ENCODE results near the gene L3MBTL4.

Gene L3MBTL4

GRCh38 chr18:5961828-5962150 lies 452.9 kb downstream of the L3MBTL4 start:
- 100% methylated on average over 2 of the region's 3 CpGs for WGBS (ENCODE audit: insufficient coverage)
- Histone ChIP-seq H3K36me3 (ENCODE audit: control insufficient read depth in 4 of 4, insufficient read depth in 4 of 4, low read length in 3 of 4) (peaks cover 0 to 2% (median 0%) of the 10 kb centered on the region in 4 experiments), H3K4me3 (ENCODE audit: control insufficient read depth in 1 of 7, extremely low read depth in 1 of 7, insufficient read depth in 4 of 7, low read depth in 2 of 7, low read length in 6 of 7) (no peak overlapping the region), H3K9me3 (ENCODE audit: control extremely low read depth in 1 of 5, control insufficient read depth in 4 of 5, insufficient read depth in 2 of 5, low read depth in 1 of 5, low read length in 4 of 5) (no peaks in the 10 kb centered on the region), H3K27ac (ENCODE audit: insufficient read depth in 1 of 2, low read depth in 1 of 2, low read length in 2 of 2, poor library complexity in 1 of 2, severe bottlenecking in 2 of 2) (no peak overlapping the region), H3K4me1 (ENCODE audit: control extremely low read depth in 1 of 4, control insufficient read depth in 4 of 4, insufficient read depth in 4 of 4, low read length in 3 of 4) (no peaks in the 10 kb centered on the region), H3K27me3 (replicated peaks in 2 of 5; ENCODE audit: control insufficient read depth in 4 of 5, insufficient read depth in 5 of 5, low read length in 4 of 5) (no peaks in the 10 kb centered on the region)
- ChIA-PET CTCF (interaction anchor here (1.5 kb wide), 1 partner anchor 11 kb away, joined by 3 read pairs; no protein-coding TSS in a partner anchor), POLR2A (no interaction called here)
- no peak for DNase-seq

GRCh38 chr18:5961097-5961827 lies 453.4 kb downstream of the L3MBTL4 start:
- H3K9me3 ChIP-seq (ENCODE audit: control extremely low read depth in 1 of 5, control insufficient read depth in 4 of 5, insufficient read depth in 2 of 5, low read depth in 1 of 5, low read length in 4 of 5): no peaks in the 10 kb centered on the region
- H3K36me3 ChIP-seq (ENCODE audit: control insufficient read depth in 4 of 4, insufficient read depth in 4 of 4, low read length in 3 of 4): peaks cover 0 to 2% (median 0%) of the 10 kb centered on the region in 4 experiments
- no peaks in the 10 kb centered on the region for H3K4me1 ChIP-seq (ENCODE audit: control extremely low read depth in 1 of 4, control insufficient read depth in 4 of 4, insufficient read depth in 4 of 4, low read length in 3 of 4)
- H3K27ac ChIP-seq (ENCODE audit: insufficient read depth in 1 of 2, low read depth in 1 of 2, low read length in 2 of 2, poor library complexity in 1 of 2, severe bottlenecking in 2 of 2): no peak overlapping the region
- DNase-seq: no peak
- WGBS (ENCODE audit: insufficient coverage): 91% methylated on average over 9 of the region's 10 CpGs
- H3K4me3 ChIP-seq (ENCODE audit: control insufficient read depth in 1 of 7, extremely low read depth in 1 of 7, insufficient read depth in 4 of 7, low read depth in 2 of 7, low read length in 6 of 7): no peak overlapping the region
- no peaks in the 10 kb centered on the region for H3K27me3 ChIP-seq (replicated peaks in 2 of 5; ENCODE audit: control insufficient read depth in 4 of 5, insufficient read depth in 5 of 5, low read length in 4 of 5)
- ChIA-PET CTCF (interaction anchor here (1.5 kb wide), 1 partner anchor 11 kb away, joined by 3 read pairs; no protein-coding TSS in a partner anchor), POLR2A (no interaction called here)

- Histone ChIP-seq H3K4me3 (ENCODE audit: control insufficient read depth in 1 of 7, extremely low read depth in 1 of 7, insufficient read depth in 4 of 7, low read depth in 2 of 7, low read length in 6 of 7) (no peak overlapping the region), H3K4me1 (ENCODE audit: control extremely low read depth in 1 of 4, control insufficient read depth in 4 of 4, insufficient read depth in 4 of 4, low read length in 3 of 4) (no peaks in the 10 kb centered on the region), H3K27me3 (replicated peaks in 2 of 5; ENCODE audit: control insufficient read depth in 4 of 5, insufficient read depth in 5 of 5, low read length in 4 of 5) (no peaks in the 10 kb centered on the region), H3K9me3 (ENCODE audit: control extremely low read depth in 1 of 5, control insufficient read depth in 4 of 5, insufficient read depth in 2 of 5, low read depth in 1 of 5, low read length in 4 of 5) (no peaks in the 10 kb centered on the region), H3K27ac (ENCODE audit: insufficient read depth in 1 of 2, low read depth in 1 of 2, low read length in 2 of 2, poor library complexity in 1 of 2, severe bottlenecking in 2 of 2) (no peak overlapping the region), H3K36me3 (ENCODE audit: control insufficient read depth in 4 of 4, insufficient read depth in 4 of 4, low read length in 3 of 4) (peaks cover 0 to 12% (median 0%) of the 10 kb centered on the region in 4 experiments)
- CTCF ChIA-PET: interaction anchor here (1.4 kb wide), 1 partner anchor 10 kb away, joined by 5 read pairs; no protein-coding TSS in a partner anchor
- no peak for DNase-seq
- POLR2A ChIA-PET: no interaction called here
- WGBS (ENCODE audit: insufficient coverage): 98% methylated on average over 5 of the region's 6 CpGs
Observed at GRCh38 chr18:5958822-5959221, 455.9 kb downstream of the L3MBTL4 start.

DNA sequence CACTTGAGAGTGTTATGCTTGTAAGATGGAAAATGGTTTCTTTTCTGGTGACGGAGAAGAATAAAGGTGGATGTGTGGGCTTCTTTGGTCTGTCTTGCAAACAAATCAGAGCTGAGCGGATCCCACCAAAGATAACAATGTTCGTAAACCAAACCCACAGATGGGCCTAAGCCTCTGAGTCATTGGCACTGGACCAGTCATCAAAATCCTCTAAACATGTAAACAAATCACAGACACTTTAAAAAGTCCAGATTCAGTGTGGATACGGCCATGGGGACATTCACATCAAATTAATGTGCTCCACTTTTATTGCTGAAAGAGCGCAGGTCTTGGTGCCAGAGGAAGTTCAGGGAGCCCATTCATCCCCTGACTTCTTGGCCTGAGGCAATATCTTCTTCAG lies 458.9 kb downstream of the L3MBTL4 start:
- no peak for DNase-seq
- ChIA-PET POLR2A (no interaction called here), CTCF (no interaction called here)
- 100% methylated on average over 3 of the region's 5 CpGs for WGBS (ENCODE audit: insufficient coverage)
- H3K27me3 ChIP-seq (replicated peaks in 2 of 5; ENCODE audit: control insufficient read depth in 4 of 5, insufficient read depth in 5 of 5, low read length in 4 of 5): no peaks in the 10 kb centered on the region
- H3K36me3 ChIP-seq (ENCODE audit: control insufficient read depth in 4 of 4, insufficient read depth in 4 of 4, low read length in 3 of 4): peaks cover 0 to 12% (median 0%) of the 10 kb centered on the region in 4 experiments
- H3K4me1 ChIP-seq (ENCODE audit: control extremely low read depth in 1 of 4, control insufficient read depth in 4 of 4, insufficient read depth in 4 of 4, low read length in 3 of 4): no peaks in the 10 kb centered on the region
- H3K4me3 ChIP-seq (ENCODE audit: control insufficient read depth in 1 of 7, extremely low read depth in 1 of 7, insufficient read depth in 4 of 7, low read depth in 2 of 7, low read length in 6 of 7): no peak overlapping the region
- no peaks in the 10 kb centered on the region for H3K9me3 ChIP-seq (ENCODE audit: control extremely low read depth in 1 of 5, control insufficient read depth in 4 of 5, insufficient read depth in 2 of 5, low read depth in 1 of 5, low read length in 4 of 5)
- H3K27ac ChIP-seq (ENCODE audit: insufficient read depth in 1 of 2, low read depth in 1 of 2, low read length in 2 of 2, poor library complexity in 1 of 2, severe bottlenecking in 2 of 2): no peak overlapping the region

DNA sequence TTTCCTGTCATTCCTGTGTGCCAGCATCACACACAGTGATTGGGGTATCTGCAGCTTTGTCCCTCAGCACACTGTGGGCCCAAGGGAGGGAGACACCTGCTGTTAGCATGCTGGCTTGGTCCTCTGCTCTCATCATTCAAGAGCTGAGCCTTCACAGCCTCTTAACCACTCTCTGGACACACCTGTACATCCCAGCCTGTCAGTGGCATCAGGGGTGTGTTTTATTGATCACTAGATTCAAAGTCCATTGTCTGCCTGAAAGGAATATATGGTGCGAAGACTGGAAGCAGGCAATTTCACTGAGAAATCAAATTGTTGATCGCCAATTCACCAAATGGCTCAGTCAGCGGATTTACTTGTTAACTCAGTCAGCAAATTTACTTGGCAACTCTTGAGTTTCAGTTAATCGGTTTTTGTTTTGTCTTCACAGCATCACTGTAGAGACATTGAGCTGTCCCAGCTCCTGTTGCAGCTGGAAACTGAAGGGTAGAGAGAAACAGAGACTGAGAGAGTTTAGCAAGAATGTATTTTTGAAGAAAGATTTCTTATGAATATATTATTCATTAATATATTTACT lies 463.1 kb downstream of the L3MBTL4 start:
- no peaks in the 10 kb centered on the region for H3K27me3 ChIP-seq (replicated peaks in 2 of 5; ENCODE audit: control insufficient read depth in 4 of 5, insufficient read depth in 5 of 5, low read length in 4 of 5)
- 90% methylated on average over 3 of the region's 4 CpGs for WGBS (ENCODE audit: insufficient coverage)
- no peak for DNase-seq
- no peaks in the 10 kb centered on the region for H3K4me1 ChIP-seq (ENCODE audit: control extremely low read depth in 1 of 4, control insufficient read depth in 4 of 4, insufficient read depth in 4 of 4, low read length in 3 of 4)
- CTCF ChIA-PET: no interaction called here
- H3K9me3 ChIP-seq (ENCODE audit: control extremely low read depth in 1 of 5, control insufficient read depth in 4 of 5, insufficient read depth in 2 of 5, low read depth in 1 of 5, low read length in 4 of 5): no peaks in the 10 kb centered on the region
- no peak overlapping the region for H3K4me3 ChIP-seq (ENCODE audit: control insufficient read depth in 1 of 7, extremely low read depth in 1 of 7, insufficient read depth in 4 of 7, low read depth in 2 of 7, low read length in 6 of 7)
- H3K27ac ChIP-seq (ENCODE audit: insufficient read depth in 1 of 2, low read depth in 1 of 2, low read length in 2 of 2, poor library complexity in 1 of 2, severe bottlenecking in 2 of 2): no peak overlapping the region
- H3K36me3 ChIP-seq (ENCODE audit: control insufficient read depth in 4 of 4, insufficient read depth in 4 of 4, low read length in 3 of 4): peaks cover 0 to 10% (median 0%) of the 10 kb centered on the region in 4 experiments
- POLR2A ChIA-PET: no interaction called here

DNA sequence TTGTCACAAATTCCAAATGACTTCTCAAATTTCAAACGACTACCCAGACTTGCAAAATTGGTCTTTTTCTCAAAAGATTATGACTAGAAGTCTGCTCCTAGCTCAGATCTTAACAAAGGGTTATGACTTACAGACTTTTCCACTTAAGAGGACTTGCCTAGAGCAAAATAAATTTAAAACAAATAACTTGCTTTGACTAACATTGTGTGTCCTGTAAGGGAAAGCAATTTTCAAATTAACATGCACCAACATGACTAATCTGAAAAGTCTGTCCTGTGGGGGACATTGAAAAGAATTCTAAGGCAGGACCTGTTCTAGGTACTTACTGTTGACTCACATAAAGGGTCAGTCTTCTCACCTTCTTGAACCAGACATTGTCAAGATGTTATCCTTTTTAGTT lies 465.9 kb downstream of the L3MBTL4 start:
- no peak overlapping the region for H3K27ac ChIP-seq (ENCODE audit: insufficient read depth in 1 of 2, low read depth in 1 of 2, low read length in 2 of 2, poor library complexity in 1 of 2, severe bottlenecking in 2 of 2)
- H3K27me3 ChIP-seq (replicated peaks in 2 of 5; ENCODE audit: control insufficient read depth in 4 of 5, insufficient read depth in 5 of 5, low read length in 4 of 5): no peaks in the 10 kb centered on the region
- CTCF ChIA-PET: interaction anchor here (1.6 kb wide), 1 partner anchor 9 kb away, joined by 5 read pairs; no protein-coding TSS in a partner anchor
- DNase-seq: no peak
- no peak overlapping the region for H3K4me3 ChIP-seq (ENCODE audit: control insufficient read depth in 1 of 7, extremely low read depth in 1 of 7, insufficient read depth in 4 of 7, low read depth in 2 of 7, low read length in 6 of 7)
- 43% methylated on average over 1 of the region's 1 CpG for WGBS (ENCODE audit: insufficient coverage)
- no peaks in the 10 kb centered on the region for H3K36me3 ChIP-seq (ENCODE audit: control insufficient read depth in 4 of 4, insufficient read depth in 4 of 4, low read length in 3 of 4)
- no peaks in the 10 kb centered on the region for H3K4me1 ChIP-seq (ENCODE audit: control extremely low read depth in 1 of 4, control insufficient read depth in 4 of 4, insufficient read depth in 4 of 4, low read length in 3 of 4)
- POLR2A ChIA-PET: no interaction called here
- no peaks in the 10 kb centered on the region for H3K9me3 ChIP-seq (ENCODE audit: control extremely low read depth in 1 of 5, control insufficient read depth in 4 of 5, insufficient read depth in 2 of 5, low read depth in 1 of 5, low read length in 4 of 5)

- POLR2A ChIA-PET: no interaction called here
- Histone ChIP-seq H3K36me3 (ENCODE audit: control insufficient read depth in 4 of 4, insufficient read depth in 4 of 4, low read length in 3 of 4) (no peaks in the 10 kb centered on the region), H3K4me3 (ENCODE audit: control insufficient read depth in 1 of 7, extremely low read depth in 1 of 7, insufficient read depth in 4 of 7, low read depth in 2 of 7, low read length in 6 of 7) (no peak overlapping the region), H3K9me3 (ENCODE audit: control extremely low read depth in 1 of 5, control insufficient read depth in 4 of 5, insufficient read depth in 2 of 5, low read depth in 1 of 5, low read length in 4 of 5) (no peaks in the 10 kb centered on the region), H3K27ac (ENCODE audit: insufficient read depth in 1 of 2, low read depth in 1 of 2, low read length in 2 of 2, poor library complexity in 1 of 2, severe bottlenecking in 2 of 2) (no peak overlapping the region), H3K4me1 (ENCODE audit: control extremely low read depth in 1 of 4, control insufficient read depth in 4 of 4, insufficient read depth in 4 of 4, low read length in 3 of 4) (peaks cover 0 to 4% (median 0%) of the 10 kb centered on the region in 4 experiments), H3K27me3 (replicated peaks in 2 of 5; ENCODE audit: control insufficient read depth in 4 of 5, insufficient read depth in 5 of 5, low read length in 4 of 5) (no peaks in the 10 kb centered on the region)
- no peak for DNase-seq
- CTCF ChIA-PET: interaction anchor here (1.6 kb wide), 1 partner anchor 10 kb away, joined by 5 read pairs; no protein-coding TSS in a partner anchor
- WGBS (ENCODE audit: insufficient coverage): no CpG with 5 or more reads among the region's 2 CpGs
Observed at GRCh38 chr18:5948237-5948636, 466.5 kb downstream of the L3MBTL4 start.

All from common myeloid progenitor, CD34-positive (primary cell).